Mammary epithelial cell (primary cell): ENCODE data around the gene FILIP1L.

Experiments
- CTCF ChIP-seq, 2 donors: IDR thresholded peaks in 1 of 2; conservative IDR thresholded peaks in 1 of 2; 2 replicates each; pipeline ENCODE4 v1.5.1; 2011 to 2012; ENCODE audit warnings: inconsistent platforms in 2 of 2, low read length in 2 of 2, mild to moderate bottlenecking in 2 of 2, control low read depth in 1 of 2, low read depth in 1 of 2; ENCODE audit not compliant: insufficient read depth in 1 of 2; ENCODE audit errors: extremely low read depth in 1 of 2
- EZH2 ChIP-seq: IDR thresholded peaks from 2 replicates; pipeline ENCODE4 v1.6.1; 2012; ENCODE audit warnings: low read length, inconsistent platforms, borderline replicate concordance

GRCh38 chr3:99933971-99934750 is 180.1 kb downstream of the FILIP1L start:
- TF ChIP-seq CTCF (conservative IDR thresholded peaks at IDR 0.05 in 1 of 2, IDR thresholded peaks at IDR 0.05 in 1 of 2; ENCODE audit: extremely low read depth in 1 of 2, insufficient read depth in 1 of 2, low read depth in 1 of 2, low read length in 2 of 2) (no peak), EZH2 (no peak)
